Measurements from ENCODE around the gene CCDC138. TPM values are rescaled to one million over a fixed set of nuclear protein-coding genes. Genes with fewer than 3 reads are reported as not detected.

CCDC138 gene
- polyA plus RNA-seq, 3 donors = 0.52 to 2.0 (median 0.88) TPM

GRCh38 chr2:108824316-108825070 is 37.9 kb downstream of the CCDC138 start:
- 90 to 92% (median 91%) methylated on average over 5 of the region's 5 CpGs for WGBS, 3 donors
- no peak overlapping the region for H3K27ac ChIP-seq (ENCODE audit: low read depth, low read length)

- no peak overlapping the region for H3K27ac ChIP-seq (ENCODE audit: low read depth, low read length)
- 50 to 69% (median 55%) methylated on average over 4 of the region's 4 CpGs for WGBS, 3 donors
These were observed 38.7 kb downstream of the CCDC138 start for GRCh38 chr2:108825254-108825653.

GRCh38 chr2:108825736-108826135 is 39.2 kb downstream of the CCDC138 start:
- 85 to 90% (median 86%) methylated on average over 3 of the region's 3 CpGs for WGBS, 3 donors
- no peak overlapping the region for H3K27ac ChIP-seq (ENCODE audit: low read depth, low read length)

GRCh38 chr2:108829578-108830310 is 43.2 kb downstream of the CCDC138 start:
- H3K27ac ChIP-seq (ENCODE audit: low read depth, low read length) = no peak overlapping the region
- 94 to 97% (median 95%) methylated on average over 4 of the region's 4 CpGs for WGBS, 3 donors

- no peak overlapping the region for H3K27ac ChIP-seq (ENCODE audit: low read depth, low read length)
These were observed 46.6 kb downstream of the CCDC138 start for GRCh38 chr2:108833219-108833618.

- no peak overlapping the region for H3K27ac ChIP-seq (ENCODE audit: low read depth, low read length)
- 92 to 96% (median 95%) methylated on average over 3 of the region's 3 CpGs for WGBS, 3 donors
These were observed 48.0 kb downstream of the CCDC138 start for GRCh38 chr2:108834620-108835019.

GRCh38 chr2:108835040-108835439 is 48.5 kb downstream of the CCDC138 start:
- no peak overlapping the region for H3K27ac ChIP-seq (ENCODE audit: low read depth, low read length)
- 90 to 95% (median 93%) methylated on average over 1 of the region's 1 CpG for WGBS, 3 donors

GRCh38 chr2:108837198-108837597 is 50.6 kb downstream of the CCDC138 start:
- 98% methylated on average over 7 of the region's 7 CpGs for WGBS, 3 donors
- no peak overlapping the region for H3K27ac ChIP-seq (ENCODE audit: low read depth, low read length)

GRCh38 chr2:108841506-108841905 is 54.9 kb downstream of the CCDC138 start:
- H3K27ac ChIP-seq (ENCODE audit: low read depth, low read length) = no peak overlapping the region

GRCh38 chr2:108845923-108846322 is 59.4 kb downstream of the CCDC138 start:
- no peak overlapping the region for H3K27ac ChIP-seq (ENCODE audit: low read depth, low read length)

- 54 to 89% (median 83%) methylated on average over 1 of the region's 1 CpG for WGBS, 3 donors
- no peak overlapping the region for H3K27ac ChIP-seq (ENCODE audit: low read depth, low read length)
These were observed 60.4 kb downstream of the CCDC138 start for GRCh38 chr2:108847000-108847399.

GRCh38 chr2:108852375-108852774 is 65.8 kb downstream of the CCDC138 start:
- 97 to 98% (median 97%) methylated on average over 3 of the region's 3 CpGs for WGBS, 3 donors
- H3K27ac ChIP-seq (ENCODE audit: low read depth, low read length) = no peak overlapping the region

GRCh38 chr2:108853421-108853820 is 66.8 kb downstream of the CCDC138 start:
- H3K27ac ChIP-seq (ENCODE audit: low read depth, low read length) = no peak overlapping the region
- 75 to 94% (median 90%) methylated on average over 2 of the region's 2 CpGs for WGBS, 3 donors

GRCh38 chr2:108854484-108854883 is 67.9 kb downstream of the CCDC138 start:
- no peak overlapping the region for H3K27ac ChIP-seq (ENCODE audit: low read depth, low read length)
- WGBS, 3 donors = 73 to 79% (median 75%) methylated on average over 1 of the region's 1 CpG

GRCh38 chr2:108855194-108855593 is 68.6 kb downstream of the CCDC138 start:
- no peak overlapping the region for H3K27ac ChIP-seq (ENCODE audit: low read depth, low read length)
- 56 to 66% (median 63%) methylated on average over 1 of the region's 1 CpG for WGBS, 3 donors

GRCh38 chr2:108858894-108859293 is 72.3 kb downstream of the CCDC138 start:
- 78 to 98% (median 95%) methylated on average over 3 of the region's 3 CpGs for WGBS, 3 donors
- no peak overlapping the region for H3K27ac ChIP-seq (ENCODE audit: low read depth, low read length)

- H3K27ac ChIP-seq (ENCODE audit: low read depth, low read length) = no peak overlapping the region
These were observed 79.5 kb downstream of the CCDC138 start for GRCh38 chr2:108866041-108866440.

- H3K27ac ChIP-seq (ENCODE audit: low read depth, low read length) = no peak overlapping the region
- 94 to 97% (median 96%) methylated on average over 1 of the region's 1 CpG for WGBS, 3 donors
These were observed 82.3 kb downstream of the CCDC138 start for GRCh38 chr2:108868911-108869310.

- no peak overlapping the region for H3K27ac ChIP-seq (ENCODE audit: low read depth, low read length)
- 92 to 94% (median 93%) methylated on average over 3 of the region's 3 CpGs for WGBS, 3 donors
These were observed 83.0 kb downstream of the CCDC138 start for GRCh38 chr2:108869542-108869941.

GRCh38 chr2:108870069-108870644 is 83.6 kb downstream of the CCDC138 start:
- H3K27ac ChIP-seq (ENCODE audit: low read depth, low read length) = no peak overlapping the region
- 96 to 97% (median 97%) methylated on average over 5 of the region's 5 CpGs for WGBS, 3 donors
